HG03175 (cell line): ENCODE data around the gene TEAD3.

Experiments used
- ATAC-seq: cut with Tn5 transposase; IDR thresholded peaks from one replicate; pipeline ENCODE4 v1.9.1; 2021; ENCODE audit warnings: mild to moderate bottlenecking, moderate library complexity; ENCODE audit not compliant: unreplicated experiment

TEAD3 gene

GRCh38 chr6:35427435-35427834, 69.4 kb downstream of the TEAD3 start:
- ATAC-seq: no peak

GRCh38 chr6:35426074-35426473, 70.8 kb downstream of the TEAD3 start:
- no peak for ATAC-seq

- ATAC-seq: no peak
Measured at GRCh38 chr6:35425284-35425683, 71.6 kb downstream of the TEAD3 start.
